Neural cell (in vitro differentiated cells): ENCODE data around the gene LYSMD3. TPM values are rescaled to one million over a fixed set of nuclear protein-coding genes. Genes with fewer than 3 reads are reported as not detected.

Source experiments
- H2AFZ ChIP-seq: fragments of 200-600, 300-800 bp; sonication (generic), shearing (Covaris generic); 2 replicates; pipeline ENCODE4 v1.6.0; 2014; ENCODE audit warnings: low read depth, mild to moderate bottlenecking, antibody characterized with exemption, low read length, moderate library complexity
- H3F3A ChIP-seq: fragments of 200-600 bp; shearing (Covaris generic); 2 replicates; pipeline ENCODE4 v1.6.1; 2016; ENCODE audit warnings: mild to moderate bottlenecking, moderate library complexity, mixed read lengths, antibody characterized with exemption, low read length; ENCODE audit not compliant: insufficient read depth, poor library complexity, severe bottlenecking
- H3K27ac ChIP-seq: fragments of 200-600, 300-800 bp; sonication (generic), shearing (Covaris generic); 2 replicates; pipeline ENCODE4 v1.5.1; 2014; ENCODE audit warnings: mild to moderate bottlenecking, low read length, moderate library complexity
- H3K27me3 ChIP-seq: fragments of 300-800, 200-600 bp; sonication (generic), shearing (Covaris generic); 2 replicates; pipeline ENCODE4 v1.6.0; 2014; ENCODE audit warnings: mild to moderate bottlenecking, low read depth, low read length, moderate library complexity; ENCODE audit not compliant: insufficient read depth
- H3K36me3 ChIP-seq: fragments of 300-800, 200-600 bp; sonication (generic), shearing (Covaris generic); 2 replicates; pipeline ENCODE4 v1.5.1; 2014; ENCODE audit warnings: mild to moderate bottlenecking, antibody characterized with exemption, low read length, moderate library complexity; ENCODE audit not compliant: insufficient read depth
- H3K4me2 ChIP-seq: fragments of 300-800, 200-600 bp; sonication (generic), shearing (Covaris generic); 2 replicates; pipeline ENCODE4 v1.6.0; 2014; ENCODE audit warnings: mild to moderate bottlenecking, low read length
- H3K4me3 ChIP-seq: fragments of 300-800, 200-600 bp; sonication (generic), shearing (Covaris generic); 2 replicates; pipeline ENCODE4 v1.5.1; 2014; ENCODE audit warnings: mild to moderate bottlenecking, low read length, moderate library complexity
- H3K79me2 ChIP-seq: fragments of 200-600 bp; shearing (Covaris generic); replicated peaks from 2 replicates; pipeline ENCODE4 v1.6.0; 2014; ENCODE audit warnings: mild to moderate bottlenecking, low read length, moderate library complexity; ENCODE audit not compliant: insufficient read depth
- H3K9ac ChIP-seq: fragments of 300-800, 200-600 bp; sonication (generic), shearing (Covaris generic); 2 replicates; pipeline ENCODE4 v1.6.1; 2016; ENCODE audit warnings: mild to moderate bottlenecking, low read length, mixed read lengths
- H3K9me2 ChIP-seq: fragments of 200-600 bp; shearing (Covaris generic); 2 replicates; pipeline ENCODE4 v1.6.1; 2016; ENCODE audit warnings: mild to moderate bottlenecking, low read length, mixed read lengths; ENCODE audit not compliant: insufficient read depth
- H3K9me3 ChIP-seq: fragments of 200-600, 300-800 bp; sonication (generic), shearing (Covaris generic); 2 replicates; pipeline ENCODE4 v1.6.1; 2016; ENCODE audit warnings: mild to moderate bottlenecking, mixed run types, low read length, moderate library complexity, mixed read lengths
- H4K20me1 ChIP-seq: fragments of 200-600 bp; shearing (Covaris generic); 2 replicates; pipeline ENCODE4 v1.6.1; 2016; ENCODE audit warnings: mild to moderate bottlenecking, mixed run types; ENCODE audit not compliant: insufficient read depth
- CTCF ChIP-seq: fragments of 450-650 bp; IDR thresholded peaks from 2 replicates; pipeline ENCODE4 v1.5.1; 2014; ENCODE audit warnings: antibody characterized with exemption, mild to moderate bottlenecking, moderate library complexity; ENCODE audit not compliant: poor library complexity, severe bottlenecking
- EP300 ChIP-seq: fragments of 450-650 bp; conservative IDR thresholded peaks from 2 replicates; pipeline ENCODE4 v1.6.1; 2014; ENCODE audit warnings: antibody characterized with exemption, mild to moderate bottlenecking, moderate library complexity; ENCODE audit not compliant: poor library complexity, severe bottlenecking
- EZH2 ChIP-seq: fragments of 200-600, 300-800 bp; shearing (Covaris generic), sonication (generic); IDR thresholded peaks from 2 replicates; pipeline ENCODE4 v1.6.1; 2014; ENCODE audit warnings: antibody characterized with exemption, low read length, borderline replicate concordance, mild to moderate bottlenecking; ENCODE audit not compliant: insufficient read depth, poor library complexity, severe bottlenecking
- MXI1 ChIP-seq: fragments of 450-650 bp; conservative IDR thresholded peaks from 2 replicates; pipeline ENCODE4 v1.6.1; 2014; ENCODE audit warnings: antibody characterized with exemption, mild to moderate bottlenecking; ENCODE audit not compliant: poor library complexity, severe bottlenecking
- POLR2AphosphoS5 ChIP-seq: IDR thresholded peaks from 2 replicates; pipeline ENCODE4 v1.6.1; 2012
- RAD21 ChIP-seq: fragments of 450-650 bp; conservative IDR thresholded peaks from 2 replicates; pipeline ENCODE4 v1.6.1; 2014; ENCODE audit warnings: antibody characterized with exemption, mild to moderate bottlenecking, moderate library complexity
- REST ChIP-seq: IDR thresholded peaks from 2 replicates; pipeline ENCODE4 v1.6.1; 2012; ENCODE audit warnings: borderline replicate concordance
- SMC3 ChIP-seq: fragments of 450-650 bp; conservative IDR thresholded peaks from 2 replicates; pipeline ENCODE4 v1.6.1; 2014; ENCODE audit warnings: antibody characterized with exemption, mild to moderate bottlenecking, moderate library complexity; ENCODE audit not compliant: poor library complexity
- TAF1 ChIP-seq: IDR thresholded peaks from 2 replicates; pipeline ENCODE4 v1.6.1; 2012; ENCODE audit warnings: low read depth
- polyA plus RNA-seq: library from polyadenylated mRNA; depleted of rRNA; stranded (reverse); fragments of >200 nt; gene quantifications from 2 replicates; pipeline ENCODE4 v1.2.3, GENCODE V29; 2014

Gene LYSMD3
- polyA plus RNA-seq, 1 donor from 2014 or later, result 11.1 TPM

GRCh38 chr5:90545511-90545910 is 16.1 kb upstream of the LYSMD3 start:
- H3K9ac ChIP-seq, result no peak overlapping the region
- TF ChIP-seq MXI1 (no peak), SMC3 (no peak), RAD21 (no peak), TAF1 (no peak), CTCF (no peak), REST (no peak), EP300 (no peak), POLR2AphosphoS5 (no peak), EZH2 (no peak)
- H2AFZ ChIP-seq, result no peak overlapping the region
- H3K79me2 ChIP-seq, result no peaks in the 10 kb centered on the region
- H4K20me1 ChIP-seq, result no peaks in the 10 kb centered on the region
- H3K9me3 ChIP-seq, result no peaks in the 10 kb centered on the region
- no peak overlapping the region for H3K4me2 ChIP-seq
- no peaks in the 10 kb centered on the region for H3K36me3 ChIP-seq
- H3K27me3 ChIP-seq, result no peaks in the 10 kb centered on the region
- no peak overlapping the region for H3K27ac ChIP-seq
- H3K4me3 ChIP-seq, result no peak overlapping the region
- no peaks in the 10 kb centered on the region for H3F3A ChIP-seq
- no peaks in the 10 kb centered on the region for H3K9me2 ChIP-seq

- H3K9me3 ChIP-seq, result no peaks in the 10 kb centered on the region
- H4K20me1 ChIP-seq, result no peaks in the 10 kb centered on the region
- H3K79me2 ChIP-seq, result no peaks in the 10 kb centered on the region
- H3K36me3 ChIP-seq, result no peaks in the 10 kb centered on the region
- no peaks in the 10 kb centered on the region for H3K9me2 ChIP-seq
- TF ChIP-seq RAD21 (no peak), CTCF (no peak), TAF1 (no peak), SMC3 (no peak), MXI1 (no peak), EZH2 (no peak), POLR2AphosphoS5 (no peak), REST (no peak), EP300 (no peak)
- no peak overlapping the region for H2AFZ ChIP-seq
- no peak overlapping the region for H3K4me3 ChIP-seq
- H3K9ac ChIP-seq, result no peak overlapping the region
- H3K4me2 ChIP-seq, result no peak overlapping the region
- no peaks in the 10 kb centered on the region for H3F3A ChIP-seq
- H3K27ac ChIP-seq, result no peak overlapping the region
- no peaks in the 10 kb centered on the region for H3K27me3 ChIP-seq
Observed at GRCh38 chr5:90542827-90543519, 13.6 kb upstream of the LYSMD3 start.
